SH-SY5Y (cell line): Measurements from ENCODE around the gene STEAP1B.

Experiments used
- GATA2 ChIP-seq: IDR thresholded peaks from 2 replicates; pipeline ENCODE4 v1.6.1; 2011; ENCODE audit warnings: mild to moderate bottlenecking, low read depth, low read length
- GATA3 ChIP-seq: IDR thresholded peaks from 2 replicates; pipeline ENCODE4 v1.6.1; 2011; ENCODE audit warnings: low read depth, mild to moderate bottlenecking, low read length, moderate library complexity

The STEAP1B gene

GRCh38 chr7:22397981-22398380 lies 102.0 kb downstream of the STEAP1B start:
- TF ChIP-seq GATA3, result no peak

GRCh38 chr7:22395222-22395621 lies 104.8 kb downstream of the STEAP1B start:
- TF ChIP-seq GATA3 (no peak), GATA2 (no peak)

GRCh38 chr7:22394739-22395138 lies 105.2 kb downstream of the STEAP1B start:
- TF ChIP-seq GATA3, result no peak
- TF ChIP-seq GATA2, result no peak

- TF ChIP-seq GATA3 (peak; percentile 73), GATA2 (peak; percentile 85)
Measured at GRCh38 chr7:22393913-22394729, 105.9 kb downstream of the STEAP1B start.

- no peak for TF ChIP-seq GATA3
- no peak for TF ChIP-seq GATA2
Measured at GRCh38 chr7:22390516-22390915, 109.5 kb downstream of the STEAP1B start.

- TF ChIP-seq GATA3 (no peak), GATA2 (no peak)
Measured at GRCh38 chr7:22389892-22390291, 110.1 kb downstream of the STEAP1B start.

- TF ChIP-seq GATA2 (no peak), GATA3 (no peak)
Measured at GRCh38 chr7:22387583-22387982, 112.4 kb downstream of the STEAP1B start.

- no peak for TF ChIP-seq GATA3
- TF ChIP-seq GATA2, result no peak
Measured at GRCh38 chr7:22386865-22387264, 113.1 kb downstream of the STEAP1B start.

GRCh38 chr7:22386206-22386858 lies 113.7 kb downstream of the STEAP1B start:
- TF ChIP-seq GATA3 (no peak), GATA2 (no peak)

GRCh38 chr7:22385326-22385725 lies 114.7 kb downstream of the STEAP1B start:
- TF ChIP-seq GATA3 (no peak), GATA2 (no peak)

GRCh38 chr7:22380333-22380732 lies 119.7 kb downstream of the STEAP1B start:
- TF ChIP-seq GATA3 (no peak), GATA2 (no peak)

- TF ChIP-seq GATA2 (no peak), GATA3 (no peak)
Measured at GRCh38 chr7:22378199-22378980, 121.6 kb downstream of the STEAP1B start.

GRCh38 chr7:22377703-22378102 lies 122.3 kb downstream of the STEAP1B start:
- TF ChIP-seq GATA2 (no peak), GATA3 (no peak)

GRCh38 chr7:22375359-22376048 lies 124.5 kb downstream of the STEAP1B start:
- peak; percentile 82 for TF ChIP-seq GATA2
- TF ChIP-seq GATA3, result peak; percentile 28; the same call in 1 of the 2 replicates

GRCh38 chr7:22373911-22374310 lies 126.1 kb downstream of the STEAP1B start:
- TF ChIP-seq GATA3 (no peak), GATA2 (no peak)
